MM.1S (cell line): ENCODE results near the gene MAP3K5.

Experiments used
- CTCF ChIP-seq: fragments of 300-600 bp; sonication (generic); IDR thresholded peaks from 2 replicates; pipeline ENCODE4 v1.5.1; 2016; ENCODE audit warnings: antibody characterized with exemption, low read length, mixed read lengths
- EZH2 ChIP-seq: fragments of 300-600 bp; sonication (generic); optimal IDR thresholded peaks from 2 replicates; pipeline ENCODE3; 2017; ENCODE audit warnings: low read depth, mild to moderate bottlenecking, antibody characterized with exemption, low read length, mixed read lengths

- TF ChIP-seq CTCF = no peak
- TF ChIP-seq EZH2 = no peak
These were observed 35.1 kb downstream of the MAP3K5 start for GRCh38 chr6:136757150-136757549.
